ENCODE data around the gene TSPAN1. TPM values are rescaled to one million over a fixed set of nuclear protein-coding genes. Genes with fewer than 3 reads are reported as not detected.

TSPAN1 gene
- total and polyA plus RNA-seq, 2 of the 13 experiments (the other 11 are each of a cell fraction or from before 2014, with no cell fraction given) = 1.7 to 2.9 TPM

GRCh38 chr1:46183079-46183847, 8.4 kb downstream of the TSPAN1 start (continued):
- TF ChIP-seq KIAA2018 (CRISPR knock-in tag; IDR thresholded peaks at IDR 0.05; ENCODE audit: borderline replicate concordance) (no peak), PLSCR1 (CRISPR knock-in tag; IDR thresholded peaks at IDR 0.05; ENCODE audit: borderline replicate concordance) (no peak), CREM (IDR thresholded peaks at IDR 0.05) (peak; percentile 56; the same call in 1 of the 2 replicates), CREM (CRISPR knock-in tag; IDR thresholded peaks at IDR 0.05) (no peak), SOX13 (IDR thresholded peaks at IDR 0.05) (no peak), SOX13 (CRISPR knock-in tag; conservative IDR thresholded peaks at IDR 0.05 in 1 of 2, IDR thresholded peaks at IDR 0.05 in 1 of 2) (peak in 1 of 2 experiments; percentile 19; a peak in 1 of 4 replicates), MTF2 (CRISPR knock-in tag; IDR thresholded peaks at IDR 0.05; ENCODE audit: borderline replicate concordance) (no peak), ZNF124 (CRISPR knock-in tag; IDR thresholded peaks at IDR 0.05) (no peak), SP2 (CRISPR knock-in tag; IDR thresholded peaks at IDR 0.05) (no peak), ZSCAN22 (CRISPR knock-in tag; IDR thresholded peaks at IDR 0.05) (no peak), KLF16 (CRISPR knock-in tag; IDR thresholded peaks at IDR 0.05) (no peak), POLR2AphosphoS2 (IDR thresholded peaks at IDR 0.05; ENCODE audit: low read depth, low read length) (no peak), ZNF781 (CRISPR knock-in tag; IDR thresholded peaks at IDR 0.05; ENCODE audit: borderline replicate concordance, not compliant biosample characterization) (no peak), NFAT5 (CRISPR knock-in tag; IDR thresholded peaks at IDR 0.05) (no peak), SRSF4 (IDR thresholded peaks at IDR 0.05; ENCODE audit: low read depth, low read length, poor library complexity, severe bottlenecking) (no peak)

Data from HepG2 (cell line).